Choroid plexus epithelial cell (primary cell): ENCODE results near the gene TGM1.

Source experiments
- DNase-seq: peaks from one replicate; pipeline ENCODE4 v3.0.0-alpha.2; 2010; ENCODE audit warnings: low read depth
- H3K4me3 ChIP-seq: 2 replicates; pipeline ENCODE4 v1.5.1; 2011; ENCODE audit warnings: low read depth, mild to moderate bottlenecking, control low read depth, low read length, moderate library complexity
- CTCF ChIP-seq: conservative IDR thresholded peaks from 2 replicates; pipeline ENCODE4 v1.5.1; 2011; ENCODE audit warnings: low read depth, mild to moderate bottlenecking, control low read depth, inconsistent platforms, low read length, moderate library complexity

The TGM1 gene

GRCh38 chr14:24298892-24299254, 35.9 kb upstream of the TGM1 start:
- H3K4me3 ChIP-seq, result peak overlapping the region; percentile 92
- TF ChIP-seq CTCF, result no peak
- peak; percentile 46 for DNase-seq

- H3K4me3 ChIP-seq, result no peak overlapping the region
- peak; percentile 58 for DNase-seq
- TF ChIP-seq CTCF, result peak; percentile 65
Observed at GRCh38 chr14:24297190-24297964, 34.4 kb upstream of the TGM1 start.

- H3K4me3 ChIP-seq, result no peak overlapping the region
- DNase-seq, result peak; percentile 95
- TF ChIP-seq CTCF, result peak; percentile 90
Observed at GRCh38 chr14:24296341-24297157, 33.6 kb upstream of the TGM1 start.

- TF ChIP-seq CTCF, result no peak
- no peak overlapping the region for H3K4me3 ChIP-seq
- DNase-seq, result no peak
Observed at GRCh38 chr14:24293525-24293924, 30.5 kb upstream of the TGM1 start.

- no peak for TF ChIP-seq CTCF
- no peak for DNase-seq
- no peak overlapping the region for H3K4me3 ChIP-seq
Observed at GRCh38 chr14:24292118-24292807, 29.3 kb upstream of the TGM1 start.

GRCh38 chr14:24291446-24292117, 28.6 kb upstream of the TGM1 start:
- DNase-seq, result no peak
- H3K4me3 ChIP-seq, result no peak overlapping the region
- no peak for TF ChIP-seq CTCF
